A549 (cell line): ENCODE measurements around the gene MAPK12.

Experiments
- BHLHE40 ChIP-seq: IDR thresholded peaks from 2 replicates; pipeline ENCODE4 v1.6.1; 2012; ENCODE audit warnings: low read depth, low read length, inconsistent platforms
- CEBPB ChIP-seq, 2 experiments: fragments of >200 bp in 1 of 2; sonication (Bioruptor Twin) in 1 of 2; formaldehyde crosslinking in 1 of 2; IDR thresholded peaks; 2 replicates each; pipeline ENCODE4 v1.6.1; 2012 to 2016
- EP300 ChIP-seq, 2 experiments: fragments of >200 bp; sonication (Bioruptor Twin); formaldehyde crosslinking; IDR thresholded peaks; 2 replicates in 1 of 2; 3 replicates in 1 of 2; pipeline ENCODE4 v1.6.1; 2016 to 2017
- KDM5A ChIP-seq: fragments of 200-600 bp; sonication (generic); IDR thresholded peaks from 2 replicates; pipeline ENCODE4 v1.6.1; 2016; ENCODE audit warnings: antibody characterized with exemption, mild to moderate bottlenecking
- MAX ChIP-seq: IDR thresholded peaks from 2 replicates; pipeline ENCODE4 v1.6.1; 2012
- NFE2L2 ChIP-seq: fragments of 150-350 bp; conservative IDR thresholded peaks from 2 replicates; pipeline ENCODE4 v1.6.1; 2014; ENCODE audit warnings: low read length
- POLR2A ChIP-seq: IDR thresholded peaks from 2 replicates; pipeline ENCODE4 v1.6.1; 2012; ENCODE audit warnings: mild to moderate bottlenecking, low read length
- RARB ChIP-seq: fragments of 250-450 bp; sonication (Bioruptor Pico); IDR thresholded peaks from 2 replicates; pipeline ENCODE4 v1.8.0; 2021; ENCODE audit warnings: mild to moderate bottlenecking, moderate library complexity
- REST ChIP-seq: fragments of 200-600 bp; sonication (generic); IDR thresholded peaks from 2 replicates; pipeline ENCODE4 v1.6.1; 2016; ENCODE audit warnings: antibody characterized with exemption, mild to moderate bottlenecking, moderate library complexity
- ZFP36 ChIP-seq: fragments of 450-650 bp; IDR thresholded peaks from 2 replicates; pipeline ENCODE4 v1.6.1; 2014; ENCODE audit warnings: borderline replicate concordance; ENCODE audit not compliant: partially characterized antibody
- TF ChIP-seq, protein P1 (sequence below): fragments of >200 bp; sonication (Bioruptor Twin); formaldehyde crosslinking; IDR thresholded peaks from 3 replicates; pipeline ENCODE4 v1.5.1; 2016

DNA sequence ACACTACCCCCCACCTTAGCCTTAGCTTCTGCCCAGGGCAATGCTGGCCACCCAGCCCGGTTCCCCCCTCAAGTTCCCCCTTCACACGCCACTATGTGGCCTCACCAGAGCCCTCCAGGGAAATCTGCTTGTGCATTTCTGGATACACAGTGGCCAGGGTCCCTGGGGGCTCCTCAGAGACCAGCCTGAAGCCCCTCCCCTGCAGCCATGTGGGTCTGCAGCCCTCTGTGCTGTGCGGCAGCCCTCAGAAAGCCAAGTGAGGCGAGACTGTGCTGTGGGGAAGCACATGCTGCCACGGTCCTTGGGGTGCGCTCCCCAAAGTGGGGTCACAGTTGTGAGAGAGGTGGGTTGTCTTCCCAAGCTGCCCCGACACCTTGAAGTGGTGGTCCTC, 48.1 kb upstream of the MAPK12 start:
- TF ChIP-seq POLR2A (no peak), KDM5A (no peak), MAX (no peak), RARB (CRISPR knock-in tag) (no peak), CEBPB (IDR thresholded peaks at IDR 0.05) (no peak), EP300 (IDR thresholded peaks at IDR 0.05) (no peak), BHLHE40 (no peak), REST (no peak), NFE2L2 (no peak), ZFP36 (no peak)
- TF ChIP-seq, protein P1, sequence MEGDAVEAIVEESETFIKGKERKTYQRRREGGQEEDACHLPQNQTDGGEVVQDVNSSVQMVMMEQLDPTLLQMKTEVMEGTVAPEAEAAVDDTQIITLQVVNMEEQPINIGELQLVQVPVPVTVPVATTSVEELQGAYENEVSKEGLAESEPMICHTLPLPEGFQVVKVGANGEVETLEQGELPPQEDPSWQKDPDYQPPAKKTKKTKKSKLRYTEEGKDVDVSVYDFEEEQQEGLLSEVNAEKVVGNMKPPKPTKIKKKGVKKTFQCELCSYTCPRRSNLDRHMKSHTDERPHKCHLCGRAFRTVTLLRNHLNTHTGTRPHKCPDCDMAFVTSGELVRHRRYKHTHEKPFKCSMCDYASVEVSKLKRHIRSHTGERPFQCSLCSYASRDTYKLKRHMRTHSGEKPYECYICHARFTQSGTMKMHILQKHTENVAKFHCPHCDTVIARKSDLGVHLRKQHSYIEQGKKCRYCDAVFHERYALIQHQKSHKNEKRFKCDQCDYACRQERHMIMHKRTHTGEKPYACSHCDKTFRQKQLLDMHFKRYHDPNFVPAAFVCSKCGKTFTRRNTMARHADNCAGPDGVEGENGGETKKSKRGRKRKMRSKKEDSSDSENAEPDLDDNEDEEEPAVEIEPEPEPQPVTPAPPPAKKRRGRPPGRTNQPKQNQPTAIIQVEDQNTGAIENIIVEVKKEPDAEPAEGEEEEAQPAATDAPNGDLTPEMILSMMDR: no peak
